GM23248 (cell line): ENCODE measurements around the gene ASIP.

ENCODE experiments used
- EZH2 ChIP-seq: fragments of 200-600 bp; sonication (generic); IDR thresholded peaks from 2 replicates; pipeline ENCODE4 v1.6.1; 2018; ENCODE audit warnings: antibody characterized with exemption, mild to moderate bottlenecking; ENCODE audit not compliant: insufficient read depth, poor library complexity, severe bottlenecking
- EZH2phosphoT487 ChIP-seq: fragments of 200-600 bp; sonication (generic); IDR thresholded peaks from 2 replicates; pipeline ENCODE4 v1.6.1; 2018; ENCODE audit warnings: antibody characterized with exemption, moderate library complexity, mild to moderate bottlenecking, low read depth; ENCODE audit not compliant: insufficient read depth

DNA sequence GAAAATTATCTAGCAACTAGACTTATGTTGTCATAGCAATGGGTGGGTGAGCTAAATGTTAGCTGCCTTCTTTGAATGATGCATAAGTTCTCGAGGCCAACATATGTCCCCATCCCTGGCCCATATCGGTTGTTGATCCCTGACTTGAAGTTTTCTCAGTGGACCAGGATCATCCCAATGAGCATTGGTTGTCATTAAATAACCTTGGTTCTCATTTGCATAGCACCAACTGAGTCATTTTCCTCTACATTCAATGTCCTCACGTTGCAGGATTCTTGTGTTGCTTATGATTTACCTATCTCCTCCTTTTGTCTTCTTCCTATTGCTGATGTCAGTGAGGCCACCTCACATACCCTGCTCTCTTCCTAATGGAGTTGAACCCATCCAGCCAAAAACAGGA is 74.0 kb downstream of the ASIP start:
- TF ChIP-seq EZH2 (no peak), EZH2phosphoT487 (no peak)
